Panc1 (cell line): ENCODE measurements around the gene SEMA3B.
"Not testable (repeated sequence)": the region's sequence is repeated elsewhere in the genome, so short reads cannot be mapped to it uniquely, and the experiment has no call there.

Experiments used
- CTCF ChIP-seq: fragments of 450-650 bp; IDR thresholded peaks from 2 replicates; pipeline ENCODE4 v1.5.1; 2017; ENCODE audit warnings: mild to moderate bottlenecking
- POLR2AphosphoS5 ChIP-seq: IDR thresholded peaks from 2 replicates; pipeline ENCODE4 v1.6.1; 2012; ENCODE audit warnings: mild to moderate bottlenecking, low read depth, low read length, moderate library complexity
- REST ChIP-seq, 2 experiments: IDR thresholded peaks; 2 replicates each; pipeline ENCODE4 v1.6.1; 2011 to 2012; ENCODE audit warnings: low read depth in 2 of 2, control low read depth in 1 of 2, low read length in 1 of 2, mild to moderate bottlenecking in 1 of 2, moderate library complexity in 1 of 2; ENCODE audit not compliant: insufficient read depth in 1 of 2
- SIN3A ChIP-seq: IDR thresholded peaks from 2 replicates; pipeline ENCODE4 v1.6.1; 2012; ENCODE audit warnings: low read depth, mild to moderate bottlenecking, low read length, moderate library complexity, borderline replicate concordance; ENCODE audit not compliant: insufficient read depth
- TCF7L2 ChIP-seq: IDR thresholded peaks from 2 replicates; pipeline ENCODE4 v1.6.1; 2011; ENCODE audit warnings: mild to moderate bottlenecking, low read depth, low read length, inconsistent platforms

- TF ChIP-seq REST (IDR thresholded peaks at IDR 0.05; ENCODE audit: insufficient read depth in 1 of 2, low read depth in 2 of 2, low read length in 1 of 2); CTCF; TCF7L2; SIN3A; POLR2AphosphoS5: not testable (repeated sequence)
Measured at GRCh38 chr3:50262200-50262599, 6.7 kb upstream of the SEMA3B start.
